Ascending aorta (tissue), 2 donors: ENCODE data around the gene LENG9. TPM values are rescaled to one million over a fixed set of nuclear protein-coding genes. Genes with fewer than 3 reads are reported as not detected.
"Not testable (repeated sequence)": the region's sequence is repeated elsewhere in the genome, so short reads cannot be mapped to it uniquely, and the experiment has no call there.

Experiments
- DNase-seq, 2 donors: peaks; one replicate each; pipeline ENCODE4 v3.0.0-alpha.2; 2019; ENCODE audit warnings: low spot score in 2 of 2
- H3K27ac ChIP-seq, 2 donors: fragments of 200-600 bp; sonication (generic); one replicate each; pipeline ENCODE4 v1.5.1; 2016 to 2017; ENCODE audit warnings: mild to moderate bottlenecking in 1 of 2
- H3K27me3 ChIP-seq: fragments of 200-600 bp; sonication (generic); one replicate; pipeline ENCODE4 v1.5.1; 2017
- H3K36me3 ChIP-seq, 2 donors: fragments of 200-600 bp; sonication (generic); one replicate each; pipeline ENCODE4 v1.5.1; 2016
- H3K4me1 ChIP-seq, 2 donors: fragments of 200-600 bp; sonication (generic); one replicate each; pipeline ENCODE4 v1.5.1; 2016 to 2017; ENCODE audit warnings: mild to moderate bottlenecking in 1 of 2
- H3K4me3 ChIP-seq, 2 donors: fragments of 200-600 bp; sonication (generic); one replicate each; pipeline ENCODE4 v1.5.1; 2016 to 2017; ENCODE audit warnings: mild to moderate bottlenecking in 1 of 2
- H3K9me3 ChIP-seq, 2 donors: fragments of 200-600 bp; sonication (generic); one replicate each; pipeline ENCODE4 v1.5.1; 2016
- CTCF ChIP-seq, 3 experiments: fragments of 200-600 bp in 2 of 3; fragments of 450-650 bp in 1 of 3; sonication (generic) in 2 of 3; IDR thresholded peaks; one replicate each; pipeline ENCODE4 v1.5.1; 2016 to 2019; ENCODE audit warnings: antibody characterized with exemption in 3 of 3, mild to moderate bottlenecking in 1 of 3, moderate library complexity in 1 of 3
- intact Hi-C: fragments of 100-400 bp; cut with DNase I; formaldehyde crosslinking; loops from one replicate; pipeline ENCODE4 v1.15.1; 2023
- total RNA-seq: library from RNA; depleted of rRNA; stranded (reverse); fragments of >200 nt; gene quantifications from one replicate; pipeline ENCODE4 v1.1.0, GENCODE V29; 2016

LENG9 gene
- total RNA-seq: 10.1 TPM

- H3K4me1 ChIP-seq: peaks cover 14 to 20% of the 10 kb centered on the region in 2 donors
- no peak for TF ChIP-seq CTCF (IDR thresholded peaks at IDR 0.05)
- H3K9me3 ChIP-seq: no peaks in the 10 kb centered on the region
- H3K4me3 ChIP-seq: peak within 1 kb of the TSS; percentile 71 to 79
- no peaks in the 10 kb centered on the region for H3K27me3 ChIP-seq
- H3K27ac ChIP-seq: peak within 1 kb of the TSS; percentile 97
- peaks cover 29 to 35% of the 10 kb centered on the region in 2 donors for H3K36me3 ChIP-seq
- intact Hi-C loops: loop anchor here (1.0 to 10.0 kb wide), 9 partner anchors 14 to 1131 kb away; partner anchors contain the start of genes CNOT3, LENG8, MYADM and NDUFA3
- DNase-seq: peak; percentile 97 to 100
Measured at GRCh38 chr19:54463531-54464043, at the start of gene LENG9. Gene LENG9, minus strand, starts transcription at chr19:54463778. Its CDS starts 252 bp downstream, at chr19:54463526.

GRCh38 chr19:54509200-54509940 is 45.8 kb upstream of the LENG9 start:
- H3K4me1 ChIP-seq, H3K9me3 ChIP-seq, H3K4me3 ChIP-seq, intact Hi-C loops, H3K27me3 ChIP-seq, H3K27ac ChIP-seq, DNase-seq, H3K36me3 ChIP-seq: not testable (repeated sequence)

GRCh38 chr19:54508487-54508886 is 44.9 kb upstream of the LENG9 start:
- intact Hi-C loops, H3K27ac ChIP-seq: not testable (repeated sequence)

GRCh38 chr19:54507824-54508223 is 44.2 kb upstream of the LENG9 start:
- H3K36me3 ChIP-seq: no peaks in the 10 kb centered on the region
- H3K9me3 ChIP-seq: no peaks in the 10 kb centered on the region
- H3K27me3 ChIP-seq: no peaks in the 10 kb centered on the region
- no peaks in the 10 kb centered on the region for H3K4me1 ChIP-seq
- DNase-seq: no peak
- no peak overlapping the region for H3K27ac ChIP-seq
- no peak for TF ChIP-seq CTCF (IDR thresholded peaks at IDR 0.05)
- intact Hi-C loops: no loop called here
- H3K4me3 ChIP-seq: no peak overlapping the region

More at GRCh38 chr19:54508487-54508886, 44.9 kb upstream of the LENG9 start:
- not testable (repeated sequence) for H3K9me3 ChIP-seq, H3K4me1 ChIP-seq, DNase-seq, H3K27me3 ChIP-seq, H3K36me3 ChIP-seq, H3K4me3 ChIP-seq

GRCh38 chr19:54507038-54507717 is 43.6 kb upstream of the LENG9 start:
- H3K27ac ChIP-seq, H3K36me3 ChIP-seq, H3K4me1 ChIP-seq, H3K9me3 ChIP-seq, intact Hi-C loops, DNase-seq, H3K4me3 ChIP-seq, H3K27me3 ChIP-seq: not testable (repeated sequence)

GRCh38 chr19:54506079-54506478 is 42.5 kb upstream of the LENG9 start:
- Histone ChIP-seq H3K4me1 (no peaks in the 10 kb centered on the region), H3K36me3 (no peaks in the 10 kb centered on the region), H3K27me3 (no peaks in the 10 kb centered on the region), H3K27ac (no peak overlapping the region), H3K4me3 (no peak overlapping the region), H3K9me3 (no peaks in the 10 kb centered on the region)
- intact Hi-C loops: no loop called here
- no peak for DNase-seq
- TF ChIP-seq CTCF (IDR thresholded peaks at IDR 0.05): no peak

GRCh38 chr19:54505542-54505941 is 42.0 kb upstream of the LENG9 start:
- H3K4me3 ChIP-seq, DNase-seq, H3K36me3 ChIP-seq, H3K4me1 ChIP-seq, intact Hi-C loops, H3K9me3 ChIP-seq, H3K27ac ChIP-seq, H3K27me3 ChIP-seq: not testable (repeated sequence)
